Uterus (tissue), 4 donors: Measurements from ENCODE around the gene RASD2. TPM values are rescaled to one million over a fixed set of nuclear protein-coding genes. Genes with fewer than 3 reads are reported as not detected.

Source experiments
- DNase-seq, 2 donors: peaks; one replicate each; pipeline ENCODE4 v3.0.0-alpha.2; 2019 to 2020
- H3K27ac ChIP-seq, 2 donors: fragments of 200-600 bp; sonication (generic); 1 replicate in 1 of 2; 2 replicates in 1 of 2; pipeline ENCODE4 v1.5.1; 2016 to 2018
- H3K27me3 ChIP-seq, 2 donors: fragments of 200-600 bp; sonication (generic); one replicate each; pipeline ENCODE4 v1.5.1; 2018 to 2019; ENCODE audit warnings: control low read depth in 1 of 2
- H3K36me3 ChIP-seq, 2 donors: fragments of 200-600 bp; sonication (generic); one replicate each; pipeline ENCODE4 v1.5.1; 2019; ENCODE audit warnings: control low read depth in 1 of 2
- H3K4me1 ChIP-seq, 2 donors: fragments of 200-600 bp; sonication (generic); one replicate each; pipeline ENCODE4 v1.5.1; 2018 to 2019; ENCODE audit warnings: control low read depth in 1 of 2
- H3K4me3 ChIP-seq, 2 donors: fragments of 200-600 bp; sonication (generic); 1 replicate in 1 of 2; 2 replicates in 1 of 2; pipeline ENCODE4 v1.5.1; 2018 to 2019; ENCODE audit warnings: mild to moderate bottlenecking in 1 of 2
- H3K9me3 ChIP-seq, 2 donors: fragments of 200-600 bp; sonication (generic); one replicate each; pipeline ENCODE4 v1.5.1; 2019; ENCODE audit warnings: control low read depth in 1 of 2
- CTCF ChIP-seq, 4 experiments: fragments of 200-600 bp in 2 of 4; fragments of 450-650 bp in 2 of 4; sonication (generic) in 2 of 4; IDR thresholded peaks; one replicate each; pipeline ENCODE4 v1.5.1; 2016 to 2019; ENCODE audit warnings: antibody characterized with exemption in 4 of 4, mild to moderate bottlenecking in 2 of 4, moderate library complexity in 1 of 4
- POLR2A ChIP-seq, 2 donors: fragments of 450-650 bp; IDR thresholded peaks; one replicate each; pipeline ENCODE4 v1.6.1; 2016; ENCODE audit warnings: antibody characterized with exemption in 2 of 2, mild to moderate bottlenecking in 1 of 2, moderate library complexity in 1 of 2
- intact Hi-C: fragments of 100-400 bp; cut with DNase I; formaldehyde crosslinking; loops from one replicate; pipeline ENCODE4 v1.15.1; 2023; ENCODE audit warnings: low total_unique reads
- total RNA-seq, 4 donors: library from RNA; depleted of rRNA in 3 of 4; stranded (reverse); fragments of >200 nt in 3 of 4; gene quantifications; one replicate each; pipeline versions ENCODE4 v1.1.0 to v1.2.4, GENCODE V29; 2014 to 2023
- donor health status: DM: yes; HTN: yes; CAD: no.

RASD2 gene
- total RNA-seq, 4 donors from 2014 or later, result 4.9 to 10.7 TPM; not detected in 2

DNA sequence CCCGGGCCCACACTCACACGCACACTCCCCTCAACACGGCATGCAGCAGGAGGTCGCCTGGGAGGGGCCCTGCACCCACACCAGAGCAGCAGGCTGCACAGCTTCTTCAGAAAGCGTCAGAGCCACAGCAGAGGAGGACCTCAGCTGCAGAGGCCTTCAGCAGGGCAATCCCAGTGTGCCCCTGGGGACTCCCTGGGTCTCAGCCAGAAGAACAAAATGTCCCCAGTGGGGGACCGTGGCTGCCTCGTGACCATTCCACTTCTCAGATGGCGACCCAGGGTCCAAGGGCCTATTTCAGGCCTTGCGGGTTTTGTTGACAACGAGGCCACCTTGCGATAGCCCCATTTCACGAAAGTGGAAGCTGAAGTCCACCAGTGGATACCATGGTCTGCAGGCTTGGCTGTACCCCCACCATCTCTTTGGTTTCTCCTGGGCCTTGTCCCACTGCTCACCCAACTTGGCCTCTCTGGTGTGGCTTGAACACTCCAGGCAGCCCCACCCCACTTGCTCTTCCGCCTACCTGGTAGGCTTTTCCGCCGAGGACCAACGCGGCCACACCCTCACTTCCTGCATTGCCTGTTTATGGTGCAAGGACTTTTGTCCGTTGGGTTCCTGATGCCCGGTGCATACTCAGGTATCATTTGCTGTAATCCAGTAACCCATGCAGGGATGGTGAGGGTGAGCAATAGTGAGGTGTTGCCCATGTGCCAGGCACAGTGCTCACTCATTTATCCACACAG lies 38.4 kb downstream of the RASD2 start:
- intact Hi-C loops, result no loop called here
- H3K4me3 ChIP-seq, result no peak overlapping the region
- TF ChIP-seq POLR2A (IDR thresholded peaks at IDR 0.05), result no peak
- no peak for TF ChIP-seq CTCF (IDR thresholded peaks at IDR 0.05)
- H3K4me1 ChIP-seq, result no peaks in the 10 kb centered on the region
- no peaks in the 10 kb centered on the region for H3K36me3 ChIP-seq
- H3K27me3 ChIP-seq, result no peaks in the 10 kb centered on the region
- H3K9me3 ChIP-seq, result no peaks in the 10 kb centered on the region
- no peak overlapping the region for H3K27ac ChIP-seq
- DNase-seq, result no peak

DNA sequence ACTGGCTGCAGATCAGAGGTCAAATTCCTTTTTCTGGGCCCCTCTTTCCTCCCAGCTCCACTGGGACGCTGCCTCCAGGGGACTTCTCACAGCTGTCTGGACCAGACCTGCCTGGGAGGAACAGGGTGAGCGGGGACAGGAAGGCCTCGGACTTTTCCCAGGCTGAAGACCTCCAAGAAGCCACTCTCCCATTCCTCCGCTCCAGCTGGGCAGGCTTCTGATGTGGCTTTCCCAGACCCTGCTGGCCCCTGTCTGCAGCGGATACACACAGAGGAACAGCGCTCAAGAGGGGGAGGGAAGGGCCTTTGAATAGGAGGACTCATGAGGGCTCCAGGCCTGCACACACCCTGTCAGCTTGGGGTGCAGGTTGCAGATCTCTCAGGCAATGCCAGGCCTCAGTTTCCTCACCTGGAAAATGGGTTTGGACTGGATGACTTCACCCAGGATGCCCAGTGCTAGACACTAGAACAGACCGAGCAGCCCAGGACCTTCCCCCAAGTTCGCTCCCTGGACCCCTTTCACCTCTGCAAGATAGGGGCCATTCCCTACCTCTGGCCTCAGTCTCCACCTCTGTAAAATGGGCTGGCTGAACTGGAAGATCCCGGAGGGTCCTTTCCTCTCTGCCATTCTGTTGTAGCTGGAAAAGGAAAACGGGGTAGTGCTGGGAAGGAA lies 39.9 kb downstream of the RASD2 start:
- H3K9me3 ChIP-seq, result no peaks in the 10 kb centered on the region
- no peak for DNase-seq
- H3K4me1 ChIP-seq, result no peaks in the 10 kb centered on the region
- no peak for TF ChIP-seq POLR2A (IDR thresholded peaks at IDR 0.05)
- no peak for TF ChIP-seq CTCF (IDR thresholded peaks at IDR 0.05)
- H3K36me3 ChIP-seq, result no peaks in the 10 kb centered on the region
- intact Hi-C loops, result loop anchor here (5.0 kb wide), 1 partner anchor 148 kb away; no protein-coding TSS in a partner anchor
- H3K4me3 ChIP-seq, result no peak overlapping the region
- H3K27ac ChIP-seq, result no peak overlapping the region
- no peaks in the 10 kb centered on the region for H3K27me3 ChIP-seq

DNA sequence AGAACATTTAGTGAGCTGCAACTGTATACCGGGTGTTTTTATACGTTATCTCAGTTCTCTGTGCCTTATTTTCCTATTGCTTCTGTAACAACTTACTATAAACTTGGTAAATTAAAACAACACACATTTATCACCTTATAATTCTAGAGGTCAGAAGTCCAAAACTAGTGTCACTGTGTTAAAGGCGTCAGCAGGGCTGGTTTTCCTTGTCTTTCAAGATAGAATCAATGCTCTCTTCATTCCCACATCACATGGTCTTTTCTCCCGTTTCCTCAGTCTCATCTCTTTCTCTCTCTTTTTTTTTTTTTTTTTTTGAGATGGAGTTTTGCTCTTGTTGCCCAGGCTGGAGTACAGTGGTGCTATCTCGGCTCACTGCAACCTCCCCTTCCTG lies 40.4 kb downstream of the RASD2 start:
- H3K9me3 ChIP-seq, result no peaks in the 10 kb centered on the region

DNA sequence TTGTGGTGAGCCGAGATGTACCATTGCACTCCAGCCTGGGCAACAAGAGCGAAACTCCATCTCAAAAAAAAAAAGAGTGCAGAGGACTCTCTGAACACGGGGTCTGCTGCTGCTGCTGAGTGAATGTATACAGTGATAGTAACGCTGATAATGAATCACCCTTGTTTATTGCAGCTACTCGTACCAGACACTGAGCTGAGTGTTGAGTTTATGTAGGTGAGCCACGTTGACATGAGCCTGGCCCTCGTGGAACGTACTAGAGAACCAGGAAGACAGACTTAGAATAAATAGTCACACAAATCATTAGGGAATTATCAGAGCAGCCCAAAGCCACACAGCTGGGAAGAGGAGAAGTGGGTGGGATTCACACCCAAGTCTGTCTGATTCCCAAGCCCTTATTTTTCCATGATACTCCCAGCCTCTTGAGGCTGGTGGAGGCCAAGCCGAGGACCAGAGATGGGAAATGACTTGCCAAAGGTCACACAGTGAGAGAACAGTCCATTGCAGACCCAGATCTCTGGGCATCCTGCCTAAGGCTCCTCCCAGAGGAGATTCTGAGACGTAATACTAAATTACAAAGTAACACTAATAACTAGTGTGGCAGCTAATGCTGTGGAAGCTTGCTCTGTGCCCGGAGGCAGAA lies 41.7 kb downstream of the RASD2 start:
- intact Hi-C loops, result loop anchor here (2.0 to 5.0 kb wide), 2 partner anchors 150 to 232 kb away; no protein-coding TSS in a partner anchor
- Histone ChIP-seq H3K4me3 (no peak overlapping the region), H3K27me3 (no peaks in the 10 kb centered on the region), H3K4me1 (no peaks in the 10 kb centered on the region), H3K36me3 (no peaks in the 10 kb centered on the region), H3K9me3 (no peaks in the 10 kb centered on the region), H3K27ac (peak overlapping the region; percentile 1 to 59)
- TF ChIP-seq POLR2A (IDR thresholded peaks at IDR 0.05), result no peak
- no peak for TF ChIP-seq CTCF (IDR thresholded peaks at IDR 0.05)
- DNase-seq, result no peak

More for the DNA sequence above, 40.4 kb downstream of the RASD2 start:
- Histone ChIP-seq H3K36me3 (no peaks in the 10 kb centered on the region), H3K4me3 (no peak overlapping the region), H3K27me3 (no peaks in the 10 kb centered on the region), H3K4me1 (no peaks in the 10 kb centered on the region), H3K27ac (no peak overlapping the region)
- intact Hi-C loops, result loop anchor here (5.0 kb wide), 1 partner anchor 149 kb away; no protein-coding TSS in a partner anchor
- TF ChIP-seq CTCF (IDR thresholded peaks at IDR 0.05) (no peak), POLR2A (IDR thresholded peaks at IDR 0.05) (no peak)
- no peak for DNase-seq
